Measurements from ENCODE around the gene DIO3.

- no peak for TF ChIP-seq RARB (CRISPR knock-in tag; IDR thresholded peaks at IDR 0.05)
- no peak for TF ChIP-seq TCF4 (CRISPR knock-in tag; IDR thresholded peaks at IDR 0.05; ENCODE audit: borderline replicate concordance)
- no peak for TF ChIP-seq ISL1 (CRISPR knock-in tag; IDR thresholded peaks at IDR 0.05)
- TF ChIP-seq ZFP30 (CRISPR knock-in tag; IDR thresholded peaks at IDR 0.05) = no peak
- no peak for TF ChIP-seq GLIS3 (CRISPR knock-in tag; IDR thresholded peaks at IDR 0.05)
- TF ChIP-seq CREB5 (CRISPR knock-in tag; IDR thresholded peaks at IDR 0.05; ENCODE audit: low read depth) = no peak
- no peak for TF ChIP-seq ZNF565 (CRISPR knock-in tag; conservative IDR thresholded peaks at IDR 0.05; ENCODE audit: low read depth)
- TF ChIP-seq ARNTL (CRISPR knock-in tag; IDR thresholded peaks at IDR 0.05; ENCODE audit: borderline replicate concordance, low read depth) = no peak
- no peak for TF ChIP-seq CSDC2 (CRISPR knock-in tag; IDR thresholded peaks at IDR 0.05)
- no peak for TF ChIP-seq TSHZ2 (CRISPR knock-in tag; IDR thresholded peaks at IDR 0.05)
- TF ChIP-seq PATZ1 (CRISPR knock-in tag; IDR thresholded peaks at IDR 0.05; ENCODE audit: borderline replicate concordance) = no peak
These were observed 42.5 kb upstream of the DIO3 start for GRCh38 chr14:101518611-101519473.

Data from SK-N-SH treated with all-trans-retinoic acid at 6 μM for 48 hours (cell line).